Measurements from ENCODE around the gene UBE2N.

Gene UBE2N

GRCh38 chr12:93381161-93381975, 60.4 kb downstream of the UBE2N start:
- TF ChIP-seq POLR2A (IDR thresholded peaks at IDR 0.05; ENCODE audit: low read depth, low read length): no peak
- no peak for FAIRE-seq
- no peak for DNase-seq (ENCODE audit: insufficient read length, low spot score)

GRCh38 chr12:93380480-93381121, 61.1 kb downstream of the UBE2N start:
- TF ChIP-seq POLR2A (IDR thresholded peaks at IDR 0.05; ENCODE audit: low read depth, low read length): no peak
- DNase-seq (ENCODE audit: insufficient read length, low spot score) (no peak), FAIRE-seq (no peak)

- TF ChIP-seq POLR2A (IDR thresholded peaks at IDR 0.05; ENCODE audit: low read depth, low read length): no peak
- FAIRE-seq: no peak
- no peak for DNase-seq (ENCODE audit: insufficient read length, low spot score)
These were observed 61.8 kb downstream of the UBE2N start for GRCh38 chr12:93379981-93380361.

GRCh38 chr12:93379326-93379980, 62.3 kb downstream of the UBE2N start:
- DNase-seq (ENCODE audit: insufficient read length, low spot score) (no peak), FAIRE-seq (no peak)
- no peak for TF ChIP-seq POLR2A (IDR thresholded peaks at IDR 0.05; ENCODE audit: low read depth, low read length)

GRCh38 chr12:93378998-93379325, 62.8 kb downstream of the UBE2N start:
- TF ChIP-seq POLR2A (IDR thresholded peaks at IDR 0.05; ENCODE audit: low read depth, low read length): no peak
- no peak for FAIRE-seq

GRCh38 chr12:93378196-93378997, 63.4 kb downstream of the UBE2N start:
- DNase-seq (ENCODE audit: insufficient read length, low spot score) (peak; percentile 48), FAIRE-seq (peak; percentile 27)

More at GRCh38 chr12:93378998-93379325, 62.8 kb downstream of the UBE2N start:
- no peak for DNase-seq (ENCODE audit: insufficient read length, low spot score)

- peak; percentile 89 for DNase-seq (ENCODE audit: insufficient read length, low spot score)
- peak; percentile 90 for FAIRE-seq
- peak; percentile 93 for TF ChIP-seq POLR2A (IDR thresholded peaks at IDR 0.05; ENCODE audit: low read depth, low read length)
These were observed 64.2 kb downstream of the UBE2N start, which contains the start of gene NUDT4 for GRCh38 chr12:93377252-93378195. Gene NUDT4, plus strand, starts transcription at chr12:93377925. Its CDS starts 398 bp downstream, at chr12:93378323.

- FAIRE-seq (no peak), DNase-seq (ENCODE audit: insufficient read length, low spot score) (no peak)
- TF ChIP-seq POLR2A (IDR thresholded peaks at IDR 0.05; ENCODE audit: low read depth, low read length): no peak
These were observed 65.1 kb downstream of the UBE2N start for GRCh38 chr12:93376436-93377251.

- FAIRE-seq (no peak), DNase-seq (ENCODE audit: insufficient read length, low spot score) (no peak)
- no peak for TF ChIP-seq POLR2A (IDR thresholded peaks at IDR 0.05; ENCODE audit: low read depth, low read length)
These were observed 65.8 kb downstream of the UBE2N start for GRCh38 chr12:93375906-93376305.

- DNase-seq (ENCODE audit: insufficient read length, low spot score) (no peak), FAIRE-seq (no peak)
- TF ChIP-seq POLR2A (IDR thresholded peaks at IDR 0.05; ENCODE audit: low read depth, low read length): no peak
These were observed 67.6 kb downstream of the UBE2N start for GRCh38 chr12:93373961-93374656.

- DNase-seq (ENCODE audit: insufficient read length, low spot score): no peak
- no peak for TF ChIP-seq POLR2A (IDR thresholded peaks at IDR 0.05; ENCODE audit: low read depth, low read length)
- FAIRE-seq: no peak
These were observed 70.8 kb downstream of the UBE2N start for GRCh38 chr12:93370947-93371346.

Measured in H54 (cell line).